Panc1 (cell line): Measurements from ENCODE around the gene NOTUM. TPM values are rescaled to one million over a fixed set of nuclear protein-coding genes. Genes with fewer than 3 reads are reported as not detected.

Experiments
- ATAC-seq: fragments of 200-7000 bp; cut with Tn5 transposase; 2 replicates; pipeline ENCODE4 v1.9.1; 2020; ENCODE audit warnings: mild to moderate bottlenecking, moderate library complexity
- BruUV-seq: library from RNA; stranded (reverse); fragments of 400-500 nt; replicated peaks from 2 replicates; lab custom pipeline; 2021; lab: Mats Ljungman, UMichigan
- CTCF ChIA-PET: fragments of 300-600 bp; sonication (Branson Sonifier 250); formaldehyde crosslinking; loops from one replicate; lab custom pipeline; 2022; ENCODE audit warnings: antibody characterized with exemption; lab: Charles Lee
- POLR2A ChIA-PET: fragments of 300-600 bp; sonication (Branson Sonifier 250); formaldehyde crosslinking; loops from one replicate; lab custom pipeline; 2022; ENCODE audit warnings: antibody characterized with exemption; lab: Charles Lee
- DNase-seq: peaks from one replicate; pipeline ENCODE4 v3.0.0-alpha.2; 2010; ENCODE audit warnings: low read depth, low spot score
- H3K27ac ChIP-seq: 2 replicates; pipeline ENCODE4 v1.5.1; 2011; ENCODE audit warnings: mild to moderate bottlenecking, low read length, inconsistent platforms
- H3K27me3 ChIP-seq: fragments of 200-500 bp; sonication (Bioruptor generic); 2 replicates; pipeline ENCODE4 v1.6.0; 2014; ENCODE audit warnings: low read length, inconsistent platforms; ENCODE audit not compliant: control insufficient read depth, insufficient read depth
- H3K36me3 ChIP-seq: fragments of 200-500 bp; sonication (Bioruptor generic); 2 replicates; pipeline ENCODE4 v1.5.1; 2014; ENCODE audit warnings: inconsistent platforms, mild to moderate bottlenecking, low read length, moderate library complexity; ENCODE audit not compliant: control insufficient read depth, insufficient read depth
- H3K4me1 ChIP-seq: 2 replicates; pipeline ENCODE4 v1.5.1; 2011; ENCODE audit warnings: inconsistent platforms, mild to moderate bottlenecking, low read length, moderate library complexity; ENCODE audit not compliant: control insufficient read depth, insufficient read depth
- H3K4me3 ChIP-seq, 2 experiments: 2 replicates each; pipeline ENCODE4 v1.5.1; 2011 to 2012; ENCODE audit warnings: low read depth in 2 of 2, low read length in 2 of 2, mild to moderate bottlenecking in 2 of 2, inconsistent platforms in 1 of 2, moderate library complexity in 1 of 2
- H3K9me3 ChIP-seq: fragments of 200-500 bp; sonication (Bioruptor generic); 2 replicates; pipeline ENCODE4 v1.5.1; 2014; ENCODE audit warnings: low read depth, mild to moderate bottlenecking, inconsistent platforms, low read length, moderate library complexity; ENCODE audit not compliant: control insufficient read depth, insufficient read depth
- POLR2AphosphoS5 ChIP-seq: IDR thresholded peaks from 2 replicates; pipeline ENCODE4 v1.6.1; 2012; ENCODE audit warnings: mild to moderate bottlenecking, low read depth, low read length, moderate library complexity
- REST ChIP-seq, 2 experiments: IDR thresholded peaks; 2 replicates each; pipeline ENCODE4 v1.6.1; 2011 to 2012; ENCODE audit warnings: low read depth in 2 of 2, control low read depth in 1 of 2, low read length in 1 of 2, mild to moderate bottlenecking in 1 of 2, moderate library complexity in 1 of 2; ENCODE audit not compliant: insufficient read depth in 1 of 2
- SIN3A ChIP-seq: IDR thresholded peaks from 2 replicates; pipeline ENCODE4 v1.6.1; 2012; ENCODE audit warnings: low read depth, mild to moderate bottlenecking, low read length, moderate library complexity, borderline replicate concordance; ENCODE audit not compliant: insufficient read depth
- TCF7L2 ChIP-seq: IDR thresholded peaks from 2 replicates; pipeline ENCODE4 v1.6.1; 2011; ENCODE audit warnings: mild to moderate bottlenecking, low read depth, low read length, inconsistent platforms
- in situ Hi-C: cut with HindIII; loops from 2 replicates; pipeline ENCODE4 v1.10.0; 2016; ENCODE audit warnings: low sequenced_read_pairs, low pct_unique_long_range_greater_than_20kb
- intact Hi-C: fragments of 100-400 bp; cut with micrococcal nuclease; formaldehyde crosslinking; loops from one replicate; pipeline ENCODE4 v1.10.0; 2022; ENCODE audit not compliant: unreplicated experiment
- total RNA-seq: library from RNA; stranded (reverse); gene quantifications from one replicate; pipeline ENCODE4 v1.2.1, GENCODE V29; 2021; ENCODE audit not compliant: unreplicated experiment
- TF ChIP-seq, protein P1 (sequence below): fragments of 450-650 bp; IDR thresholded peaks from 2 replicates; pipeline ENCODE4 v1.5.1; 2017; ENCODE audit warnings: mild to moderate bottlenecking

NOTUM gene
- total RNA-seq, 1 experiment from 2014 or later: 2.0 TPM

DNA sequence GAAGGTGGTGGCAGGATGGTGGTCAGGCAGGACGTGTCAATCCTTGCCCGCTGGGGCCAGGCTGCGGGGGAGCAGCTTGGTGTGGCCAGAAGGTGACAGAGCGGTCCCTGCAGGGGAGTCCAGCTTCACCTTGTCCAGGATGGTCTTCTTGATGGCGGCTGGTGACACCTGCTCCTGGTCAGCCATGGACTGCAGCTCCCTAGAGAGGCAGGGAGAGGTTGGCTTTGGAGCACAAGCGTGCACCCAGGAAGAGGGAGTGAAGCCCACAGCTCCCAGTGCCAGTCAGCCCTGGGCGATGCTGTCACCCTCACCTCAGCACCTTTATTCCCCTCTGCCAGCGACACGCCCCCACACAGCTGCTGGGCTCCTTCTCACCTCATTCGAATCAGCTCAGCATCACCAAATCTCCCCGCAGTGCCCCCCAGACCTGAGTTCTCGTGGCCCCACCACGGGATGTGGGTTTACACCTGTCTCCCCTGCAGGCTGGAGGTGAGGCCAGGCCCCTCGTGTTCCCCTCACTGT, 27.7 kb downstream of the NOTUM start:
- POLR2A ChIA-PET: interaction anchor here (0.5 to 0.6 kb wide), 2 partner anchors 17 to 41 kb away, joined by 5 to 9 read pairs; no protein-coding TSS in a partner anchor
- DNase-seq (no peak), ATAC-seq (no peak)
- H3K4me3 ChIP-seq: no peak overlapping the region
- TF ChIP-seq TCF7L2 (no peak), REST (IDR thresholded peaks at IDR 0.05; ENCODE audit: insufficient read depth in 1 of 2, low read depth in 2 of 2, low read length in 1 of 2) (no peak), POLR2AphosphoS5 (peak; percentile 53)
- CTCF ChIA-PET: no interaction called here
- no peaks in the 10 kb centered on the region for H3K27me3 ChIP-seq
- peaks cover 3% of the 10 kb centered on the region; the same call in 1 of the 2 replicates for H3K36me3 ChIP-seq
- in situ Hi-C loops (no loop called here), intact Hi-C loops (no loop called here)
- no peak overlapping the region for H3K27ac ChIP-seq
- peaks cover 38% of the 10 kb centered on the region for H3K4me1 ChIP-seq
- no TSS peak for BruUV-seq
- H3K9me3 ChIP-seq: no peaks in the 10 kb centered on the region

GRCh38 chr17:81932333-81932983, 28.5 kb downstream of the NOTUM start:
- ChIA-PET CTCF (no interaction called here), POLR2A (interaction anchor here (0.5 to 0.6 kb wide), 2 partner anchors 18 to 42 kb away, joined by 5 to 9 read pairs; no protein-coding TSS in a partner anchor)
- Histone ChIP-seq H3K27ac (no peak overlapping the region), H3K36me3 (peaks cover 3% of the 10 kb centered on the region; the same call in 1 of the 2 replicates), H3K4me1 (peaks cover 38% of the 10 kb centered on the region), H3K27me3 (no peaks in the 10 kb centered on the region), H3K4me3 (no peak overlapping the region), H3K9me3 (no peaks in the 10 kb centered on the region)
- ATAC-seq (no peak), DNase-seq (no peak)
- TF ChIP-seq REST (IDR thresholded peaks at IDR 0.05; ENCODE audit: insufficient read depth in 1 of 2, low read depth in 2 of 2, low read length in 1 of 2): no peak
- TF ChIP-seq SIN3A: no peak
- TF ChIP-seq, protein P1, sequence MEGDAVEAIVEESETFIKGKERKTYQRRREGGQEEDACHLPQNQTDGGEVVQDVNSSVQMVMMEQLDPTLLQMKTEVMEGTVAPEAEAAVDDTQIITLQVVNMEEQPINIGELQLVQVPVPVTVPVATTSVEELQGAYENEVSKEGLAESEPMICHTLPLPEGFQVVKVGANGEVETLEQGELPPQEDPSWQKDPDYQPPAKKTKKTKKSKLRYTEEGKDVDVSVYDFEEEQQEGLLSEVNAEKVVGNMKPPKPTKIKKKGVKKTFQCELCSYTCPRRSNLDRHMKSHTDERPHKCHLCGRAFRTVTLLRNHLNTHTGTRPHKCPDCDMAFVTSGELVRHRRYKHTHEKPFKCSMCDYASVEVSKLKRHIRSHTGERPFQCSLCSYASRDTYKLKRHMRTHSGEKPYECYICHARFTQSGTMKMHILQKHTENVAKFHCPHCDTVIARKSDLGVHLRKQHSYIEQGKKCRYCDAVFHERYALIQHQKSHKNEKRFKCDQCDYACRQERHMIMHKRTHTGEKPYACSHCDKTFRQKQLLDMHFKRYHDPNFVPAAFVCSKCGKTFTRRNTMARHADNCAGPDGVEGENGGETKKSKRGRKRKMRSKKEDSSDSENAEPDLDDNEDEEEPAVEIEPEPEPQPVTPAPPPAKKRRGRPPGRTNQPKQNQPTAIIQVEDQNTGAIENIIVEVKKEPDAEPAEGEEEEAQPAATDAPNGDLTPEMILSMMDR: no peak
- TF ChIP-seq POLR2AphosphoS5: no peak
- no peak for TF ChIP-seq TCF7L2
- intact Hi-C loops: no loop called here
- BruUV-seq: TSS peak; percentile 68
- in situ Hi-C loops: no loop called here
